MM.1S (cell line): Measurements from ENCODE around the gene TIMM44.

Experiments
- DNase-seq: peaks from one replicate; pipeline ENCODE4 v3.0.0-alpha.2; 2015
- H2AFZ ChIP-seq: fragments of 300-600 bp; sonication (generic); 2 replicates; pipeline ENCODE4 v1.6.0; 2016; ENCODE audit warnings: antibody characterized with exemption, low read length
- H3F3A ChIP-seq: fragments of 300-600 bp; sonication (generic); 2 replicates; pipeline ENCODE4 v1.6.1; 2016; ENCODE audit warnings: mild to moderate bottlenecking, antibody characterized with exemption, low read length, moderate library complexity, mixed read lengths; ENCODE audit not compliant: insufficient read depth
- H3K27ac ChIP-seq: fragments of 300-600 bp; sonication (generic); 2 replicates; pipeline ENCODE4 v1.5.1; 2016; ENCODE audit warnings: mild to moderate bottlenecking, low read length
- H3K27me3 ChIP-seq: fragments of 300-600 bp; sonication (generic); replicated peaks from 2 replicates; pipeline ENCODE4 v1.6.0; 2016; ENCODE audit warnings: low read length; ENCODE audit not compliant: insufficient read depth
- H3K36me3 ChIP-seq: fragments of 300-600 bp; sonication (generic); replicated peaks from 2 replicates; pipeline ENCODE4 v1.6.1; 2016; ENCODE audit warnings: mild to moderate bottlenecking, low read length, mixed read lengths; ENCODE audit not compliant: insufficient read depth
- H3K4me1 ChIP-seq: fragments of 300-600 bp; sonication (generic); 2 replicates; pipeline ENCODE4 v1.6.1; 2016; ENCODE audit warnings: low read length, mixed read lengths
- H3K4me2 ChIP-seq: fragments of 300-600 bp; sonication (generic); 2 replicates; pipeline ENCODE4 v1.6.0; 2016; ENCODE audit warnings: low read depth, low read length
- H3K4me3 ChIP-seq: fragments of 300-600 bp; sonication (generic); 2 replicates; pipeline ENCODE4 v1.5.1; 2016; ENCODE audit warnings: low read length, mixed read lengths
- H3K79me2 ChIP-seq: fragments of 300-600 bp; sonication (generic); 2 replicates; pipeline ENCODE4 v1.6.1; 2016; ENCODE audit warnings: mixed run types, low read length, mixed read lengths
- H3K9ac ChIP-seq: fragments of 300-600 bp; sonication (generic); 2 replicates; pipeline ENCODE4 v1.6.1; 2016; ENCODE audit warnings: low read length, mixed read lengths
- H3K9me2 ChIP-seq: fragments of 300-600 bp; sonication (generic); replicated peaks from 2 replicates; pipeline ENCODE4 v1.6.1; 2016; ENCODE audit warnings: mild to moderate bottlenecking, low read length, mixed read lengths; ENCODE audit not compliant: insufficient read depth
- H3K9me3 ChIP-seq: fragments of 300-600 bp; sonication (generic); replicated peaks from 2 replicates; pipeline ENCODE4 v1.6.1; 2016; ENCODE audit warnings: mild to moderate bottlenecking, low read length, mixed read lengths; ENCODE audit not compliant: insufficient read depth
- H4K20me1 ChIP-seq: fragments of 300-600 bp; sonication (generic); 2 replicates; pipeline ENCODE4 v1.6.1; 2016; ENCODE audit warnings: mild to moderate bottlenecking, low read length, moderate library complexity, mixed read lengths; ENCODE audit not compliant: insufficient read depth
- CTCF ChIP-seq: fragments of 300-600 bp; sonication (generic); IDR thresholded peaks from 2 replicates; pipeline ENCODE4 v1.5.1; 2016; ENCODE audit warnings: antibody characterized with exemption, low read length, mixed read lengths
- EZH2 ChIP-seq: fragments of 300-600 bp; sonication (generic); optimal IDR thresholded peaks from 2 replicates; pipeline ENCODE3; 2017; ENCODE audit warnings: low read depth, mild to moderate bottlenecking, antibody characterized with exemption, low read length, mixed read lengths
- EZH2phosphoT487 ChIP-seq: fragments of 300-600 bp; sonication (generic); IDR thresholded peaks from 2 replicates; pipeline ENCODE4 v1.6.1; 2018; ENCODE audit warnings: antibody characterized with exemption, low read length

The TIMM44 gene

GRCh38 chr19:7944177-7944761, 803 bp upstream of the TIMM44 start:
- Histone ChIP-seq H4K20me1 (no peaks in the 10 kb centered on the region), H3K9me3 (no peaks in the 10 kb centered on the region), H3K27ac (peak overlapping the region; percentile 80), H3K9me2 (no peaks in the 10 kb centered on the region), H2AFZ (peak overlapping the region; percentile 74), H3K36me3 (no peaks in the 10 kb centered on the region), H3F3A (peaks cover 2% of the 10 kb centered on the region; the same call in 1 of the 2 replicates), H3K79me2 (peaks cover 52% of the 10 kb centered on the region), H3K9ac (peak overlapping the region; percentile 88), H3K4me3 (peak overlapping the region; percentile 78), H3K4me2 (peak overlapping the region; percentile 98), H3K4me1 (peaks cover 6% of the 10 kb centered on the region), H3K27me3 (no peaks in the 10 kb centered on the region)
- DNase-seq: peak; percentile 92
- TF ChIP-seq CTCF: peak; percentile 92
- no peak for TF ChIP-seq EZH2
- no peak for TF ChIP-seq EZH2phosphoT487

GRCh38 chr19:7942981-7943443, 454 bp downstream of the TIMM44 start:
- Histone ChIP-seq H3K9me2 (no peaks in the 10 kb centered on the region), H3F3A (peaks cover 2% of the 10 kb centered on the region; the same call in 1 of the 2 replicates), H3K4me2 (peak overlapping the region; percentile 64; the same call in 1 of the 2 replicates), H2AFZ (peak overlapping the region; percentile 85), H3K27me3 (no peaks in the 10 kb centered on the region), H3K27ac (peak overlapping the region; percentile 80), H3K4me1 (peaks cover 6% of the 10 kb centered on the region), H3K9ac (peak overlapping the region; percentile 97), H3K79me2 (peaks cover 64% of the 10 kb centered on the region), H3K36me3 (no peaks in the 10 kb centered on the region), H4K20me1 (no peaks in the 10 kb centered on the region), H3K9me3 (no peaks in the 10 kb centered on the region), H3K4me3 (peak overlapping the region; percentile 88)
- peak; percentile 40 for DNase-seq
- TF ChIP-seq EZH2phosphoT487: no peak
- TF ChIP-seq EZH2: no peak
- no peak for TF ChIP-seq CTCF

GRCh38 chr19:7941895-7942596, 1.4 kb downstream of the TIMM44 start:
- Histone ChIP-seq H3F3A (peaks cover 2% of the 10 kb centered on the region; the same call in 1 of the 2 replicates), H2AFZ (no peak overlapping the region), H3K9me2 (no peaks in the 10 kb centered on the region), H4K20me1 (no peaks in the 10 kb centered on the region), H3K79me2 (peaks cover 73% of the 10 kb centered on the region), H3K27ac (no peak overlapping the region), H3K36me3 (peaks cover 4% of the 10 kb centered on the region), H3K9ac (peak overlapping the region; percentile 97; the same call in 1 of the 2 replicates), H3K4me1 (peaks cover 6% of the 10 kb centered on the region), H3K4me3 (peak overlapping the region; percentile 88), H3K4me2 (peak overlapping the region; percentile 64; the same call in 1 of the 2 replicates), H3K9me3 (no peaks in the 10 kb centered on the region), H3K27me3 (no peaks in the 10 kb centered on the region)
- TF ChIP-seq EZH2phosphoT487: no peak
- no peak for TF ChIP-seq EZH2
- no peak for TF ChIP-seq CTCF
- DNase-seq: no peak
